Measurements from ENCODE around the gene SHQ1. TPM values are rescaled to one million over a fixed set of nuclear protein-coding genes. Genes with fewer than 3 reads are reported as not detected.
A peak's percentile ranks its signal among the peaks of the same experiment; 100 is the strongest.
"Not testable (repeated sequence)": the region's sequence is repeated elsewhere in the genome, so short reads cannot be mapped to it uniquely, and the experiment has no call there.

SHQ1 gene
- total RNA-seq, 1 donor from 2014 or later = 22.0 TPM

DNA sequence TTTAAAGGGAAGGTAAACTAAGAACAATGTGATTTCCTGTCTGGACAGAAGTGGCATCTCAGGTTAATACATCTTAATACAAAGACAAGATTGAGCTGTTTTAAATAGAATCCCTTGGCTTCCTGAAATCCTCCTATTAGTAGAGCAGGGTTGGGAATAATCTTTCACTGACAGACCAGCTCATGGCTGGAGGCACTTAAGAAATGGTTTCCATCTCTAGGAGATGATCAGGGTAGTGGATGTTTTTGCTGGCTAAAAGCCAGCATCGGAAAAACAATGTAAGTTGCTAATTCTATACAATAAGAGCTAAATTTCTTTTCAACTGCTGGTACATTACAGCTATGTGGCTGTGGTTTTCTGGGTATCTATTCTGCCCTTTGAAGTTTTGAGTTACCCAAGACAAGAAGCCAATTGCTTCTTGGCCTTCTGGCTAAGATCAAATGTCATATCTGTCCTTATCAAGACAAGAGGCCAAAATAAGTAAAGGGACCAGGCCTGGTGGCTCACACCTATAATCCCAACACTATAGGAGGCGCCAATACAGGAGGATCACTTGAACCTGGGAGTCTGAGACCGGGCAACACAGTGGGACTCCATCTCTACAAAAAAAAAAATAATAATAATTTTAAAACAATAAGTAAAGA lies 49.6 kb downstream of the SHQ1 start:
- DNase-seq (ENCODE audit: low spot score in 2 of 2, unreplicated experiment in 2 of 2) = no peak
- Mint-ChIP-seq H3K36me3 (no peaks in the 10 kb centered on the region), H3K4me1 (peaks cover 20% of the 10 kb centered on the region), H3K9me3 (no peaks in the 10 kb centered on the region), H3K4me3 (no peak overlapping the region), H3K27me3 (ENCODE audit: low read depth) (peaks cover 51% of the 10 kb centered on the region), H3K27ac (peak overlapping the region; percentile 28)
- TF ChIP-seq, protein P1, sequence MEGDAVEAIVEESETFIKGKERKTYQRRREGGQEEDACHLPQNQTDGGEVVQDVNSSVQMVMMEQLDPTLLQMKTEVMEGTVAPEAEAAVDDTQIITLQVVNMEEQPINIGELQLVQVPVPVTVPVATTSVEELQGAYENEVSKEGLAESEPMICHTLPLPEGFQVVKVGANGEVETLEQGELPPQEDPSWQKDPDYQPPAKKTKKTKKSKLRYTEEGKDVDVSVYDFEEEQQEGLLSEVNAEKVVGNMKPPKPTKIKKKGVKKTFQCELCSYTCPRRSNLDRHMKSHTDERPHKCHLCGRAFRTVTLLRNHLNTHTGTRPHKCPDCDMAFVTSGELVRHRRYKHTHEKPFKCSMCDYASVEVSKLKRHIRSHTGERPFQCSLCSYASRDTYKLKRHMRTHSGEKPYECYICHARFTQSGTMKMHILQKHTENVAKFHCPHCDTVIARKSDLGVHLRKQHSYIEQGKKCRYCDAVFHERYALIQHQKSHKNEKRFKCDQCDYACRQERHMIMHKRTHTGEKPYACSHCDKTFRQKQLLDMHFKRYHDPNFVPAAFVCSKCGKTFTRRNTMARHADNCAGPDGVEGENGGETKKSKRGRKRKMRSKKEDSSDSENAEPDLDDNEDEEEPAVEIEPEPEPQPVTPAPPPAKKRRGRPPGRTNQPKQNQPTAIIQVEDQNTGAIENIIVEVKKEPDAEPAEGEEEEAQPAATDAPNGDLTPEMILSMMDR (IDR thresholded peaks at IDR 0.05; ENCODE audit: unreplicated experiment) = no peak

DNA sequence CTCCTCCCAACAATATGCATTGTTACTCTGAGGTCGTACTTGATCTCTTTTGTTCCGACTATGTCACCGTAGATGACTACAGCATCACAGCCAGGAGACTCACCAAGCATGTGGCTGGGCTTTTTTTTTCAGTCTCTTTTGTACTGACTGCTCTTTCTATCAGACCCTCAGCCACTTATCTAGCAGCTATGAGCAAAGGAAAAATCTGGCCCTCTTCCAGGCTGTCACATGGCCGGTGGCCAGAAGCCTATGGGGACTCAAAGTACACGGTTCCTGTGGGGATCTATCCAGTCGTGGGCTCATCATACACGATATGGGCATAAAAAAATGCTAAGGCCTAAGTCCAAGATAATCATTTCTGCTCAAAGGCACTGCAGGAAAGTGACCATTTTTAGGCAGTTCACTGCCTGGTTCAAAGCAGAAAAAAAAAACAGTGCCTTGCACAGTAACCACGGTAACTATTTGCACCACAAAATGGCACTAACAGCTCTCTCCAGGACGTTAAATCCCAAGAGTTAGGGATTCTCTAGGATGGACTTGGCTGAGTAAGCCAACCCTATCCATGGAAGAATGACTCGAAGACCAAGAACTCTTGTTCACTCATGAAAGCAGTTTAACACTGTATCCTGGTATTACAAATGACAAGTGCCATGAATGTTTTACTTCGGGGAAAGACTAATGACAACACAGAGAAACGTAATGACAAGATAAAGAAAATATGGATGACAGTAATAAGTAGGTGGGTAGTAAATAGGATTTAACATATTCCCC lies 50.3 kb downstream of the SHQ1 start:
- Mint-ChIP-seq H3K27me3 (ENCODE audit: low read depth) (peaks cover 47% of the 10 kb centered on the region), H3K36me3 (no peaks in the 10 kb centered on the region), H3K4me1 (peaks cover 20% of the 10 kb centered on the region), H3K27ac (peak overlapping the region; percentile 37), H3K4me3 (no peak overlapping the region), H3K9me3 (no peaks in the 10 kb centered on the region)
- TF ChIP-seq, protein P1 (IDR thresholded peaks at IDR 0.05; ENCODE audit: unreplicated experiment) = no peak
- peak in 1 of 2 experiments; percentile 56 for DNase-seq (ENCODE audit: low spot score in 2 of 2, unreplicated experiment in 2 of 2)

DNA sequence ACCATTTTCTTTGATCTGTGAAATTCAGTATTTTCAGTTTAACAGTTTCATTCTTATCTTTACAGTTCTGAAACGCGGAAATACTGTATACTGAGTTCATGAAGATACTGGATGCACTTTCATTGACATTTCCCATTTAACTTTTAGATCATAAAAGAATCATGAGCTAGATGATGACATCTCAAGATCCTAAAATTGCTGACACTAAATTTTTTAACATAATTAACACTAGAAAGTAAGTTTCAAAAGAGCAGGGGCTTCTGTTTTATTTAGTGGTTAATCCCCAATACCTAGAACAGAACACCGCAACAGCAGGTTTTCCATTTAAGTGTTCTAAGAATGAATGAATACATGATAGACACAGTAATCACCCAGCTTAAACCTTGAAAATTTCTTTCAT lies 54.2 kb downstream of the SHQ1 start:
- peaks cover 21% of the 10 kb centered on the region for H3K4me1 Mint-ChIP-seq
- peaks cover 26% of the 10 kb centered on the region for H3K27me3 Mint-ChIP-seq (ENCODE audit: low read depth)
- no peaks in the 10 kb centered on the region for H3K9me3 Mint-ChIP-seq
- TF ChIP-seq, protein P1 (IDR thresholded peaks at IDR 0.05; ENCODE audit: unreplicated experiment) = no peak
- peaks cover 8% of the 10 kb centered on the region for H3K36me3 Mint-ChIP-seq
- H3K4me3 Mint-ChIP-seq = no peak overlapping the region
- H3K27ac Mint-ChIP-seq = no peak overlapping the region
- DNase-seq (ENCODE audit: low spot score in 2 of 2, unreplicated experiment in 2 of 2) = no peak

DNA sequence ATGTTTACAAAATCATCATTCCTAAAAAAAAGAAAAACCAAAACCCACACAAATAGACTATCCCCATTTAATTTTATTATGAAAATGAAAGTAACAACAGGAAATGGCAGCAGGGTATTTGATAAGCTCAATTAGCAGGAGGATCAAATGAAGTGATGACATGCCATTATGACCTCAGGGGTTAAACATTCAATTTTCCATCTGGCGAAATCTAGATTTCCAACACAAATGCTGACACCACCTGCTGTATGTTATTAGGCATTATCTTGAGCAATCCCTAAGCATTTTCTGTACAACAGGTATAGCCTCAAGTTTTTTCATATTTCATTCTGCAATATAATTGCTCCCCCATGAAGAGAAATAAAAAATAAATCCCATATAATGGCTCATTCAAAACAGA lies 57.1 kb downstream of the SHQ1 start:
- H3K9me3 Mint-ChIP-seq = no peaks in the 10 kb centered on the region
- no peak for DNase-seq (ENCODE audit: low spot score in 2 of 2, unreplicated experiment in 2 of 2)
- no peak overlapping the region for H3K4me3 Mint-ChIP-seq
- H3K27me3 Mint-ChIP-seq (ENCODE audit: low read depth) = peaks cover 24% of the 10 kb centered on the region
- TF ChIP-seq, protein P1 (IDR thresholded peaks at IDR 0.05; ENCODE audit: unreplicated experiment) = no peak
- no peak overlapping the region for H3K27ac Mint-ChIP-seq
- peaks cover 10% of the 10 kb centered on the region for H3K36me3 Mint-ChIP-seq
- H3K4me1 Mint-ChIP-seq = peaks cover 6% of the 10 kb centered on the region

DNA sequence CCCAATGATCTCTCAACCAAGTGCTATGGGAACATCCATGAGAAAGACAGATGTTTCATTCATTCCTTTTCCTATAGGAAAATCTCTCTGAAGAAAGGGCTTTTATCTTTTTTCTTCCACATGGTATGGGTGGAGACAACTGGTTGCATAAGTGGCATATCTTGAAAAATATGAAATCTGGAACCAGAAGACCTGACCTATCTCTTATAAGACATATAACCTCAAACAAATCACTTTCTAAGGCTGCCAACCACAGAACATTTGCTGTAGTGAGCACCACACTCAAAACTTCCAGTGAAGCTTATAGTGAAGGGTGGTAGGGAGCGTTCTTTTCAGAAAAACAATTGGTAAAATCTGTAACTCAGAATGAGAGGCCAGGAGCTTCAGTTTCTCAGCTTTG lies 58.5 kb downstream of the SHQ1 start:
- Mint-ChIP-seq H3K4me1 (peaks cover 6% of the 10 kb centered on the region), H3K27ac (no peak overlapping the region), H3K27me3 (ENCODE audit: low read depth) (peaks cover 13% of the 10 kb centered on the region), H3K36me3 (peaks cover 10% of the 10 kb centered on the region), H3K4me3 (no peak overlapping the region), H3K9me3 (no peaks in the 10 kb centered on the region)
- no peak for DNase-seq (ENCODE audit: low spot score in 2 of 2, unreplicated experiment in 2 of 2)
- TF ChIP-seq, protein P1 (IDR thresholded peaks at IDR 0.05; ENCODE audit: unreplicated experiment) = no peak

DNA sequence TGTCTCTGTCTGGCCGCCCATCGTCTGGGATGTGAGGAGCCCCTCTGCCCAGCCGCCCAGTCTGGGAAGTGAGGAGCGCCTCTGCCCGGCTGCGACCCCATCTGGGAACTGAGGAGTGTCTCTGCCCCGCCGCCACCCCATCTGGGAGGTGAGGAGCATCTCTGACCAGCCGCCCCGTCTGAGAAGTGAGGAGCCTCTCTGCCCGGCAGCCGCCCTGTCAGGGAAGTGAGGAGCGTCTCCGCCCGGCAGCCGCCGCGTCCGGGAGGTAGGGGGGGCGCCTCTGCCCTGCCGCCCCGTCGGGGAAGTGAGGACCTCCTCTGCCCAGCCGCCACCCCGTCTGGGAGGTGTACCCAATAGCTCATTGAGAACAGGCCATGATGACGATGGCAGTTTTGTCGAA lies 60.0 kb downstream of the SHQ1 start:
- H3K27ac Mint-ChIP-seq; H3K9me3 Mint-ChIP-seq; H3K36me3 Mint-ChIP-seq; H3K4me1 Mint-ChIP-seq; H3K4me3 Mint-ChIP-seq; DNase-seq (ENCODE audit: low spot score in 2 of 2, unreplicated experiment in 2 of 2); H3K27me3 Mint-ChIP-seq (ENCODE audit: low read depth): not testable (repeated sequence)

All from mesothelial cell of epicardium (in vitro differentiated cells).